HG03520 (cell line): ENCODE data around the gene KRT6A.
"Not testable (repeated sequence)": the region's sequence is repeated elsewhere in the genome, so short reads cannot be mapped to it uniquely, and the experiment has no call there.

Experiments
- ATAC-seq: cut with Tn5 transposase; IDR thresholded peaks from one replicate; pipeline ENCODE4 v1.9.1; 2021; ENCODE audit warnings: mild to moderate bottlenecking, moderate library complexity; ENCODE audit not compliant: unreplicated experiment

The KRT6A gene

DNA sequence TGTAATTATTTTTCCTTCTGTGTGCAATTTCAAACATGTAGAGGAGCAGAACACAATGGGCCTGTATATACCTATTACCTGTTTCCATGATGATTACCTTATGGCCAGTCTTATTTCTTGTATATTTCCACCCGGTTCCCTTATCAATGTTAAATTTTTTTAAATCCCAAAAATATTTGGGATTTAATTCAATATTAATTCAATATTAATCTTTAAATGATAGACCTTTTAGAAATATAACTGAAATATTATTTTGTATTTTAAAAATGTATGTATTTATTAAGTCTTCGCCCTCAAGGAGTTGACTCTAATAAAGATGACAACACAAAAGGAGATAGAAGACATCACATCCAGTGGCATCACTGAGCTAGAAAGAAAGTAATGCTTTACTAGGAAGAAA lies 18.8 kb downstream of the KRT6A start:
- no peak for ATAC-seq

DNA sequence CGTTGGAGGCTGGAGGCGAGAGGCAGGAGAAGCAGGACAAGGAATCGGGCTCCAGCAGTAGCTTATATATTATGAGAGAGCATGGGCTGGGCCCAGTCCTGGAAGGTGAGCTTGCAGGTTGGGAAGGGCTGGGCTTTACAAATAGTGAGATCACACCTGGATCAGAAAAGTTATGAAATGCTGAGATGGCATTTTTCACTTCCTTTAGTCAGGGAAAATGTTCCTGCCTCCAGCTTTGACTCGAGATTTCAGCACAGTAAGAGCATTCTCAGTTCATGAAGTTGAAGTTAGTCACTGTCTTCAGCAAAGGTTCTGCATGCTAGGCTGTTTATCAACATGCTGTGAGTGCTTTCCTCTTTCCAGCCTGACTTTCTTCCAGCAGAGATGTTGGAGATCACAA lies 19.3 kb downstream of the KRT6A start, which contains the start of gene KRT6C:
KRT6C (minus strand) TSS at position 38 of the 400 bp plus-strand sequence. CDS start 68 bp downstream, outside the sequence.
- ATAC-seq: no peak

- ATAC-seq: no peak
Observed at GRCh38 chr12:52469853-52470252, 23.2 kb downstream of the KRT6A start.

- no peak for ATAC-seq
Observed at GRCh38 chr12:52464897-52465296, 28.2 kb downstream of the KRT6A start.

DNA sequence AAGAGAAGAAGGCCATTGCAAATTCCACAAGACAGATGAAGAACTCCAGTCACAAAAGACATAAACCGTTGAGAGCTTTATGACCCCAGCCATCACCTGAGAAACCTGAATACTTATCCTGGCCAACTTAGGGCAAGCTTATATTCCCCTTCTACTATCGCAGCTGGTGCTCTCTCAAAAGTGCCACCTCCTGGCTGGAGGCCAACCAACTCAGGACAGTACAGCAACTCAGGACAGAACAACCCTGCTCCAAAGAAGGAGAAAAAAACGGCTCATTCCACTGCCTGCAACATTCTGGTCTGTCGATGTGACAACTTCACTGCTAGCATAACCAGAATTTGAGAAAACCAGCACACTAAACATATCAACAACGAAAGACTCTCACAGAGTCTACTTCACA lies 31.4 kb downstream of the KRT6A start:
- no peak for ATAC-seq

DNA sequence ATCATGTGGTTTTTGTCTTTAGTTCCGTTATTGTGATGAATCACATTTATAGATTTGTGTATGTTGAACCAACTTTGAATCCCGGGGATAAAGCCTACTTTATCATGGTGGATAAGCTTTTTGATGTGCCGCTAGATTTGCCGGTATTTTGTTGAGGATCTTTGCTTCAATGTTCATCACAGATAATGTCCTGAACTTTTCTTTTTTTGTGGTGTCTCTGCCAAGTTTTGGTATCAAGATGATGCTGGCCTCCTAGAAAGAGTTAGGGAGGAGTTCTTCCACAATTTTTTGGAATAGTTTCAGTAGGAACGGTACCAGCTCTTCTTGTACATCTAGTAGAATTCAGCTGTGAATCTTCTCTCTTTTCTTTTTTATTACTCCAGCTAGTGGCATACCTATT lies 34.2 kb downstream of the KRT6A start:
- ATAC-seq: no peak

- ATAC-seq: no peak
Observed at GRCh38 chr12:52455821-52456220, 37.2 kb downstream of the KRT6A start.

- ATAC-seq: no peak
Observed at GRCh38 chr12:52454411-52455201, 38.5 kb downstream of the KRT6A start.

DNA sequence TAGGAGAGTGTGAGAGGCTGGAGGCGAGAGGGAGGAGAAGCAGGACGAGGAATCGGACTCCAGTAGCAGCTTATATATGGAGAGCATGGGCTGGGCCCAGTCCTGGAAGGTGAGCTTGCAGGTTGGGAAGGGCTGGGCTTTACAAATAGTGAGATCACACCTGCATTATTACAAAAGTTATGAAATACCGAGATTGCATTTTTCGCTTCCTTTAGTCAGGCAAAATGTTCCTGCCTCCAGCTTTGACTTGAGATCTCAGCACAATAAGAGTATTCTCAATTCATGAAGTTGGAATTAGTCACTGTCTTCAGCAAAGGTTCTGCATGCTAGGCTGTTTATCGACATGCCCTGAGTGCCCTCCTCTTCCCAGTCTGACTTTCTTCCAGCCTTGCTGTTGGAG lies 41.0 kb downstream of the KRT6A start, which contains the start of gene KRT6B:
KRT6B (minus strand) TSS at position 46 of the 400 bp plus-strand sequence. CDS start 68 bp downstream, outside the sequence.
- ATAC-seq: no peak

- no peak for ATAC-seq
Observed at GRCh38 chr12:52448228-52448627, 44.8 kb downstream of the KRT6A start.

DNA sequence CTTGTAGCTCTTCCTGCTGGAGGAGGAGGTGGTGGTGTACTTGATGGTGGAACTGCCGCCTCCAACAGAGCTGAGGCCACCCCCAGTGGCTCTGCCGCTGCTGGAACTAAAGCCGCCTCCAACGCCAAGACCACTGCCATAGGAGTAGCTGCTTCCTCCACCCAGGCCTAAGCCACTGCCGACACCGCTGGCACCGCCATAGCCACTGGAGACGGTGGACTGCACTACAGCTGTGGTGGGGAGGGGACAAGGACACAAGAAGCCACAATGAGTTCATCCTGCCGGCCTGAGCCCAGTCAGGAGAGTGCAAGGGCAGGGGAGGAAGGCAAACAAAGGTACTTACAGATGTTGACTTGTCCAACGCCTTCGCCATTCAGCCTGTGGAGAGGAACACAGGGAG lies 45.9 kb downstream of the KRT6A start:
- ATAC-seq: not testable (repeated sequence)

DNA sequence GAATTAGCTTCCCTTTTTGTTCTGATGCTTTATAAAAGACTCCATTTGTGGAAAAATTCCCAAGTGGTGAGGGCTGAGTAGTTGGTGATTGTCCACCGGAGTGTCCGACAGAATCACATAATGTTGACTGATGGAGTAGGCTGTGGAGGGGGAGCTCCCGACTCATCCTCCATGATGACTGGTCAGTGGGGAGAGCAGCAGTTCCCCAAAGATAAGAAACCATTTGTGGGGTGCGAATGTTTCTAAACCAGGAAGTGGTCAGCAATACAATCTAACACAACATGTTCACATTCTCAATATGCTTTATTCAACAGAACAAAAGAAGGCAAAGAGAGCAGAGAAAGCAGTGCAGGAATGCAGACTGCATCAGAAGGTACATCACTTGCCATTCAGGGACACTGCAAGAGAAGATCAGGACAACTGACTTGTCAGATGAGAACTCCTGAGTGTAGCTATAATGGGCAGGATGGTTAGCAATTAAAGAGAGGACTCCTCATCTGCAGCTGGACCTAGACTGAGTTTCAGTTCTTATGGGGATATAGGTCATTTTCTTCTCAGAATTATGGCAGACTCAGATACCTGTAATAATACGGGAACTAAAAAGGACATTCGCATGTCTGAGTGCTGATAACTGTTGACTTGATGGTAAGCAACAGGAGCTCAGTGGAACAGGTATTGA lies 46.6 kb downstream of the KRT6A start:
- ATAC-seq: no peak

GRCh38 chr12:52445876-52446275 lies 47.2 kb downstream of the KRT6A start:
- ATAC-seq: no peak

GRCh38 chr12:52444647-52445595 lies 48.1 kb downstream of the KRT6A start:
- ATAC-seq: no peak

DNA sequence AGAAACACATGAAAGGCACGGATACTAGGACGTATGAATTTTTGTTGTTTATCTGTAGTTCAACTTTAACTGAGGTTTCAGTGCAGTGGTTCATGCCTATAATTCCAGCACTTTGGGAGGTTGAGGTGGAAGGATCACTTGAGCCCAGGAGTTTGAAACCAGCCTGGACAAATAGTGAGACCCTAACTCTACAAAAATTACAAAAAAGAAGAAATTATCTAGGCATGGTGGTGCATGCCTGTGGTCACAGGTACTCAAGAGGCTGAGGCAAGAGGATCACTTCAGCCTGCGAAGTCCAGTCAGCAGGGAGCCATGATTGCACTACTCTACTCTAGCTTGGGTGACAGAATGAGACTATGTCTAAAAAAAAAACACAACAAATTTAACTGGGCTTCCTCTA lies 49.1 kb downstream of the KRT6A start:
- no peak for ATAC-seq

DNA sequence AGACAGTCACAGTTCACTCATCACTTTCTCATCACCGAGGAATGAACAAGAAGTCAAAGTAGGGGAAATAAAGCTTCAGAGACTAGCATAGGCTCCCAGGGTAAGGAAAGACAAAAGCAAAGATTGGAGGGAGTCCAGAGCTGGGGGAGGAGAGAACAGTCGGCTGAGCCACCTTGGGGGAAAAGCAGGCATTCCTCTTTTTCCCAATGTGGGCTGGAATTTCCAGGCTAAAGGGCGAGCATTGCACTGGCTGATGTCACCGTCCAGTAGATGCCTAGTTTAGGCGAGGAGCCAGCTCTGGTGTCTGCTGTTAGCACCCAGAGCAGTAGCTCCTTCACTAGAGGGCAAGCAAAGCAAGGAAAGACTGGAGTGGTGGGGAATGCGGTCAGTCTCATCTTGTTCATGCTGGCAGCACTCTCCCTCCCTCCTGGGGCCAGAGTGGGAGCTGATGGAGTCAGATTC lies 50.4 kb downstream of the KRT6A start:
- no peak for ATAC-seq

DNA sequence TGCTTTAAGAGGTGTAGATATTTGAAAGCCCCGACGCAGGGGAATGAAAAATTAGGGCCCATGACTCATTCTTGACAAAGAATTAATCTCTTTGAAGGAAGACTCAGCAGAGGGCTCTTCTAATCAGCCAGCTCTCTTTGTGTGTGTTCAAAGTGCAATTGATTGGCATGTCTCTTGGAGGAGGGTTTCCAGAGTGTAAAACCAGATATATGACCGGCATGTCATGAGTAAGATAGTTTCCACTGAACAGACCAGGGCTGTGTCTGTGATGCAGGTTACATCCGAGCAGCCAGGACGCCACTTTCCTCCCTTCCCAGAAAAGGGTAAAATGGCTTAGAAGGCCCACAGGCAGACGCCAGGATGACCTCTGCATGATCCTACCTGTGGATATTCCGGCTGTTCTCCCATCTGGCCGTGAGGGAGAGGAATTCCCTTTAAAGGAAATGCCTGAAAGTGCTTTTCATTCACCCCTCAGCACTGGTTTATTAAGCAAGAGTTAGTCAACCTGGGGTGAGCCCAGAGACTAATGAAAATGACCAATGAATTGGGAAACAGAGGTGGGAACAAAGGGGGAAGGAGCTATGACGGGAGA lies 51.6 kb downstream of the KRT6A start:
- no peak for ATAC-seq

DNA sequence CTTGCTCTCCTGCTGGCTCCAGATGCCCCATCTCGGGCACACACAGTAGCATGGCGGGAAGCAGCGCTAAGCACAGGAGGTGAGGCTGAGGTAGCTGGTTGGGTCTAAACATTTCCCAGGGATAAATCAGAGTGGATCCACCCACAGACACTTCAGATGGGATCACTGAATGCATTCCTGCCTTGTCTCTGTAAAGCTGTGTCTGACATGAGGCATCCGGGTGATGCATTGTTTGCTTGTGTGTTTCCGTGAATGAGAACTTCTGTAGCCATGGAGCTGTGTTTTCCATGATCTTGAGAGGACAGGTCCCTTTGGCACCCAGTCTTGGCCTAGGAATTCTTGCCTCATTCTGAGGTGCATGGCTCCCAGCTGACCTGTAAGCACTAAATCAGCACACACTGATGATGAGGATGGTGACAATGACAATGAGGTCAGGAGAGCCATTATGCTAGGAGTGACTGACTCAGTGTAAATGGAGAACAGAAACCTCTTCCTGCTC lies 52.2 kb downstream of the KRT6A start:
- no peak for ATAC-seq

DNA sequence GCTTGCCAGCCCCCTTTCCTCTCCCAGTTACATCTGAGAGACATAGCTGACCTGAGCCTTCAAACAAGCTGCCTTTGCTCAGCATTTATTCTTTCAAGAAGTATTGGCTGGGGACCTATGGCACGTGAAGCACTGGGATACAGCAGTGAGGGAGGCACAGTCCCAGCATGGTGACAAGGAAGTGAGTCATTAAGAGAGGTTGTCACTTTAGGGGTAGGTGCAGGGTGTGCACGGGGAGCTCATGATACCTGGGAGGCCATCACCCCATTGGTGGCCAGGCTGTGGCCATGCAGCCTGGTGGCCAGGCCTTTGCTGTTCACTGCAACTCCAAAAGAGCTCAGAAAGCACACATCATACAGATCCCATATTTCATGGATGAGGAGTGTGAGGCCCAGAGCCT lies 53.2 kb downstream of the KRT6A start:
- no peak for ATAC-seq

DNA sequence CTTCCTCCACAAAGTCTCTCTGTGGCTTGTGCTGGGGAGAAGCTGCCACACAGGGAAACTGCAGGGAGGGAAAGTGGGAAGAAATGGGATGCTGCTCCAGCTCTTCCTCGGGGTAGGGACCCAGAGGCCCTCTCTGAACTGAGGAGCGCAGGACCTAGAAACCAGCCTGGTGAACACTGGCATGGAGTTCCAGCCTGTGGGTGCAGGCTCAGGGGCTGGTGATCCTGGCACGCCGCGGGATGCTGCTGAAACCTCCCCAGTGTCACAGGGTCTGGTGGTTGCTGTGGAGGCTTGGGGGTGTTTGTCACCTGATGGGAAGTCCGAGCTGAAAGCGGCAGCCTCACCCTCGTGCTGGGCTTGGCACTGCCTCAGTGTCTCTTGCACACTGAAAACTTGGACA lies 53.6 kb downstream of the KRT6A start:
- no peak for ATAC-seq
